Fibroblast of skin of right quadriceps (primary cell): ENCODE measurements around the gene LHX4.
A peak's percentile ranks its signal among the peaks of the same experiment; 100 is the strongest.

Experiments used
- DNase-seq: peaks from one replicate; pipeline ENCODE4 v3.0.0-alpha.2; 2013

LHX4 gene

GRCh38 chr1:180312926-180313325, 82.9 kb downstream of the LHX4 start:
- DNase-seq = peak; percentile 37

- DNase-seq = no peak
These were observed 97.0 kb downstream of the LHX4 start for GRCh38 chr1:180327089-180327488.
